Forelimb muscle (tissue), 1 donor: ENCODE data around the gene WASHC2A. TPM values are rescaled to one million over a fixed set of nuclear protein-coding genes. Genes with fewer than 3 reads are reported as not detected.
"Not testable (repeated sequence)": the region's sequence is repeated elsewhere in the genome, so short reads cannot be mapped to it uniquely, and the experiment has no call there.

Experiments used
- DNase-seq: peaks from one replicate; pipeline ENCODE4 v3.0.0-alpha.2; 2013; ENCODE audit warnings: low read depth
- polyA plus RNA-seq: library from polyadenylated mRNA; unstranded; fragments of 120-200 nt; gene quantifications from one replicate; pipeline ENCODE4 v1.2.1, GENCODE V29; 2013; ENCODE audit not compliant: insufficient read length

WASHC2A gene
- polyA plus RNA-seq = 27.2 TPM

- DNase-seq = not testable (repeated sequence)
Measured at GRCh38 chr10:50067546-50068351, at the start of gene WASHC2A. WASHC2A (plus strand) TSS chr10:50067954; CDS start chr10:50068006, 52 bp downstream.

GRCh38 chr10:50019279-50019678 is 48.5 kb upstream of the WASHC2A start:
- not testable (repeated sequence) for DNase-seq

GRCh38 chr10:50020451-50021024 is 47.2 kb upstream of the WASHC2A start:
- DNase-seq = not testable (repeated sequence)

- no peak for DNase-seq
Measured at GRCh38 chr10:50021646-50022045, 46.1 kb upstream of the WASHC2A start.

GRCh38 chr10:50024716-50025383 is 42.9 kb upstream of the WASHC2A start:
- DNase-seq = not testable (repeated sequence)

- no peak for DNase-seq
Measured at GRCh38 chr10:50025627-50026026, 42.1 kb upstream of the WASHC2A start.

- no peak for DNase-seq
Measured at GRCh38 chr10:50027195-50027594, 40.6 kb upstream of the WASHC2A start.

GRCh38 chr10:50033481-50033880 is 34.3 kb upstream of the WASHC2A start:
- DNase-seq = no peak

- DNase-seq = not testable (repeated sequence)
Measured at GRCh38 chr10:50035337-50035736, 32.4 kb upstream of the WASHC2A start.

- no peak for DNase-seq
Measured at GRCh38 chr10:50044941-50045664, 22.7 kb upstream of the WASHC2A start.

GRCh38 chr10:50046457-50046856 is 21.3 kb upstream of the WASHC2A start:
- DNase-seq = not testable (repeated sequence)

GRCh38 chr10:50047594-50047993 is 20.2 kb upstream of the WASHC2A start:
- not testable (repeated sequence) for DNase-seq

- DNase-seq = not testable (repeated sequence)
Measured at GRCh38 chr10:50051995-50052660, 15.6 kb upstream of the WASHC2A start.

- not testable (repeated sequence) for DNase-seq
Measured at GRCh38 chr10:50052778-50053376, 14.9 kb upstream of the WASHC2A start.

- DNase-seq = not testable (repeated sequence)
Measured at GRCh38 chr10:50055494-50056292, 12.1 kb upstream of the WASHC2A start.

GRCh38 chr10:50056654-50057053 is 11.1 kb upstream of the WASHC2A start:
- not testable (repeated sequence) for DNase-seq

GRCh38 chr10:50058727-50059126 is 9.0 kb upstream of the WASHC2A start:
- DNase-seq = not testable (repeated sequence)

- not testable (repeated sequence) for DNase-seq
Measured at GRCh38 chr10:50059946-50060345, 7.8 kb upstream of the WASHC2A start.

- DNase-seq = not testable (repeated sequence)
Measured at GRCh38 chr10:50061548-50061947, 6.2 kb upstream of the WASHC2A start.

- no peak for DNase-seq
Measured at GRCh38 chr10:50063100-50063499, 4.7 kb upstream of the WASHC2A start.
